K562 (cell line): ENCODE data around the gene C1QTNF2. TPM values are rescaled to one million over a fixed set of nuclear protein-coding genes. Genes with fewer than 3 reads are reported as not detected.

ENCODE experiments used
- ATAC-seq: fragments of 200-7000 bp; cut with Tn5 transposase; 3 replicates; pipeline ENCODE4 v1.9.1; 2020; ENCODE audit warnings: moderate library complexity
- BruUV-seq: library from RNA; stranded (reverse); fragments of 400-500 nt; replicated peaks from 2 replicates; lab custom pipeline; 2021; lab: Mats Ljungman, UMichigan
- CTCF ChIA-PET: fragments of 300-600 bp; formaldehyde crosslinking; extraction: SDS; loops from one replicate; lab custom pipeline; 2021; ENCODE audit warnings: low intra/inter-chr PET ratio; lab: Yijun Ruan, JAX
- POLR2A ChIA-PET: fragments of 300-600, 350-650 bp; sonication (Branson Sonifier 250); formaldehyde crosslinking; extraction: SDS; loops from one replicate; lab custom pipeline; 2021; ENCODE audit warnings: antibody characterized with exemption, inconsistent platforms; lab: Yijun Ruan, JAX
- DNase-seq, 4 experiments: peaks; one replicate each; pipeline versions ENCODE4 v3.0.0 to v3.0.0-alpha.2; 2011 to 2018; ENCODE audit warnings: low spot score in 3 of 4, mixed read lengths in 3 of 4; ENCODE audit errors: extremely low read depth in 1 of 4
- FAIRE-seq: peaks from 2 replicates; lab custom pipeline; 2011; peaks lifted over from hg19 to GRCh38; lab: Jason Lieb, UNC
- H2AFZ ChIP-seq: 2 replicates; pipeline ENCODE4 v1.6.0; 2011; ENCODE audit warnings: low read depth, low read length, control low read depth, inconsistent platforms
- H3K27ac ChIP-seq: fragments of 200-600 bp; 3 replicates; pipeline ENCODE4 v1.8.0; 2011; ENCODE audit warnings: low read depth, mild to moderate bottlenecking, control low read depth, inconsistent platforms, low read length, moderate library complexity, mixed read lengths; ENCODE audit errors: extremely low read depth
- H3K27me3 ChIP-seq, 2 experiments: fragments of 300-600 bp in 1 of 2; 2 replicates in 1 of 2; 3 replicates in 1 of 2; pipeline versions ENCODE4 v1.6.0 to v1.8.0; 2011; ENCODE audit warnings: inconsistent platforms in 2 of 2, low read length in 2 of 2, mild to moderate bottlenecking in 1 of 2, mixed read lengths in 1 of 2, moderate library complexity in 1 of 2; ENCODE audit not compliant: control insufficient read depth in 2 of 2, insufficient read depth in 2 of 2
- H3K36me3 ChIP-seq: fragments of 300-600 bp; 3 replicates; pipeline ENCODE4 v1.8.0; 2011; ENCODE audit warnings: mild to moderate bottlenecking, low read length, inconsistent platforms; ENCODE audit not compliant: control insufficient read depth, insufficient read depth
- H3K4me1 ChIP-seq, 2 experiments: fragments of 200-600 bp in 1 of 2; replicated peaks in 1 of 2; 2 replicates in 1 of 2; 3 replicates in 1 of 2; pipeline versions ENCODE4 v1.5.1 to v1.8.0; 2011; ENCODE audit warnings: inconsistent platforms in 2 of 2, low read length in 2 of 2, mild to moderate bottlenecking in 1 of 2, mixed read lengths in 1 of 2, moderate library complexity in 1 of 2; ENCODE audit not compliant: control insufficient read depth in 2 of 2, insufficient read depth in 2 of 2
- H3K4me2 ChIP-seq: 2 replicates; pipeline ENCODE4 v1.6.1; 2011; ENCODE audit warnings: low read length, control low read depth, inconsistent platforms, mixed read lengths; ENCODE audit not compliant: insufficient read depth
- H3K4me3 ChIP-seq: fragments of 200-600 bp; sonication (generic), shearing (Covaris generic); 2 replicates; pipeline ENCODE4 v1.5.1; 2016; ENCODE audit warnings: control low read depth, inconsistent platforms
- H3K79me2 ChIP-seq: fragments of 200-600 bp; 3 replicates; pipeline ENCODE4 v1.8.0; 2011; ENCODE audit warnings: low read length, inconsistent platforms; ENCODE audit not compliant: control insufficient read depth, insufficient read depth
- H3K9ac ChIP-seq, 2 experiments: 2 replicates each; pipeline versions ENCODE4 v1.6.0 to v1.6.1; 2011; ENCODE audit warnings: low read depth in 2 of 2, low read length in 2 of 2, control low read depth in 1 of 2, inconsistent platforms in 1 of 2, mild to moderate bottlenecking in 1 of 2, mixed read lengths in 1 of 2; ENCODE audit not compliant: insufficient read depth in 1 of 2
- H3K9me1 ChIP-seq: one replicate; pipeline ENCODE4 v1.6.0; 2011; ENCODE audit warnings: inconsistent platforms, mild to moderate bottlenecking, low read length, moderate library complexity; ENCODE audit not compliant: control insufficient read depth, insufficient read depth
- H3K9me3 ChIP-seq: replicated peaks from 2 replicates; pipeline ENCODE4 v1.5.1; 2011; ENCODE audit warnings: low read depth, low read length, inconsistent platforms; ENCODE audit not compliant: control insufficient read depth, insufficient read depth
- H4K20me1 ChIP-seq: replicated peaks from 2 replicates; pipeline ENCODE4 v1.6.1; 2011; ENCODE audit warnings: low read length, inconsistent platforms, mixed read lengths; ENCODE audit not compliant: control insufficient read depth, insufficient read depth
- CREBBP ChIP-seq: IDR thresholded peaks from one replicate; pipeline ENCODE4 v1.6.1; 2012; ENCODE audit warnings: low read depth, mild to moderate bottlenecking, control low read depth, inconsistent platforms, low read length
- CTCF ChIP-seq, 3 experiments: IDR thresholded peaks in 2 of 3; conservative IDR thresholded peaks in 1 of 3; 2 replicates each; pipeline ENCODE4 v1.5.1; 2011 to 2012; ENCODE audit warnings: low read length in 3 of 3, mild to moderate bottlenecking in 3 of 3, control low read depth in 2 of 3, improper control_type of control experiment in 1 of 3, inconsistent platforms in 1 of 3, low read depth in 1 of 3, mixed read lengths in 1 of 3, moderate library complexity in 1 of 3; ENCODE audit not compliant: insufficient read depth in 2 of 3
- CTCFL ChIP-seq: IDR thresholded peaks from 2 replicates; pipeline ENCODE4 v1.6.1; 2011; ENCODE audit warnings: borderline replicate concordance, low read depth, mild to moderate bottlenecking, moderate library complexity, low read length; ENCODE audit not compliant: insufficient read depth, poor library complexity, severe bottlenecking
- GTF2E2 ChIP-seq: fragments of 200-800 bp; sonication (Bioruptor generic); IDR thresholded peaks from 2 replicates; pipeline ENCODE4 v1.6.1; 2016; ENCODE audit warnings: missing genetic modification characterization, missing compliant biosample characterization
- HNRNPK ChIP-seq: fragments of 200-400 bp; formaldehyde crosslinking; IDR thresholded peaks from one replicate; pipeline ENCODE4 v1.6.1; 2018; ENCODE audit warnings: mild to moderate bottlenecking, low read depth, low read length; ENCODE audit not compliant: poor library complexity, severe bottlenecking
- KDM1A ChIP-seq, 2 experiments: fragments of 450-650 bp; IDR thresholded peaks; 2 replicates each; pipeline ENCODE4 v1.6.1; 2016; ENCODE audit warnings: mild to moderate bottlenecking in 2 of 2
- MTA2 ChIP-seq: fragments of 450-650 bp; IDR thresholded peaks from 2 replicates; pipeline ENCODE4 v1.6.1; 2016; ENCODE audit warnings: low read depth
- NCOA2 ChIP-seq, 2 experiments: fragments of 450-650 bp; IDR thresholded peaks; 2 replicates each; pipeline ENCODE4 v1.6.1; 2018; ENCODE audit warnings: mild to moderate bottlenecking in 2 of 2, moderate library complexity in 1 of 2; ENCODE audit not compliant: partially characterized antibody in 2 of 2
- NCOA4 ChIP-seq: fragments of 450-650 bp; IDR thresholded peaks from 2 replicates; pipeline ENCODE4 v1.6.1; 2018; ENCODE audit warnings: mild to moderate bottlenecking; ENCODE audit not compliant: partially characterized antibody
- POLR3A ChIP-seq: IDR thresholded peaks from 2 replicates; pipeline ENCODE4 v1.6.1; 2011; ENCODE audit warnings: borderline replicate concordance, mild to moderate bottlenecking, moderate library complexity; ENCODE audit not compliant: insufficient read length, insufficient read depth; ENCODE audit errors: extremely low read depth
- RB1 ChIP-seq: fragments of 450-650 bp; IDR thresholded peaks from 2 replicates; pipeline ENCODE4 v1.6.1; 2017; ENCODE audit warnings: low read depth, mild to moderate bottlenecking
- RFX7 ChIP-seq: fragments of 250-450 bp; sonication (Bioruptor Pico); IDR thresholded peaks from 2 replicates; pipeline ENCODE4 v1.5.1; 2021; ENCODE audit warnings: mild to moderate bottlenecking
- SP2 ChIP-seq: IDR thresholded peaks from 2 replicates; pipeline ENCODE4 v1.6.1; 2011; ENCODE audit warnings: mild to moderate bottlenecking, low read depth, low read length, moderate library complexity; ENCODE audit not compliant: poor library complexity, severe bottlenecking; ENCODE audit errors: extremely low read depth
- SRSF1 ChIP-seq: fragments of 200-400 bp; formaldehyde crosslinking; IDR thresholded peaks from 2 replicates; pipeline ENCODE4 v1.6.1; 2017; ENCODE audit warnings: mild to moderate bottlenecking, low read depth, low read length, moderate library complexity
- ZFP30 ChIP-seq: fragments of 250-450 bp; sonication (Bioruptor Pico); IDR thresholded peaks from 2 replicates; pipeline ENCODE4 v1.8.0; 2022; ENCODE audit warnings: moderate library complexity, mild to moderate bottlenecking, inconsistent platforms, borderline replicate concordance
- ZFX ChIP-seq: sonication (generic); formaldehyde crosslinking; IDR thresholded peaks from 2 replicates; pipeline ENCODE4 v1.8.0; 2022; ENCODE audit warnings: mild to moderate bottlenecking, missing genetic modification reagents, moderate library complexity
- WGBS: fragments of 100-300 bp; shearing (Covaris generic); methylation state at CpG from one replicate; pipeline ENCODE4 v1.1.6; 2016; ENCODE audit warnings: low coverage, mixed read lengths; ENCODE audit not compliant: insufficient coverage; ENCODE audit errors: missing lambda C conversion rate; 5-methylcytosine and 5-hydroxymethylcytosine counted together
- in situ Hi-C: fragments of 300-500 bp; cut with MboI; formaldehyde crosslinking; loops from 4 replicates; pipeline ENCODE4 v1.15.0; 2018; ENCODE audit warnings: inconsistent platforms, mixed read lengths
- intact Hi-C: fragments of 100-400 bp; cut with micrococcal nuclease; formaldehyde crosslinking; loops from 2 replicates; pipeline ENCODE4 v1.14.2; 2022
- polyA plus RNA-seq, 8 experiments: library from polyadenylated mRNA; depleted of rRNA in 4 of 8; stranded (reverse) in 5 of 8; unstranded in 3 of 8; fragments of >200 nt; fragmentation: Nextera tagmentation in 2 of 8; fragmentation: Illumina TruSeq in 1 of 8; extraction: Ambion mirVana in 2 of 8; extraction: Trizol in 1 of 8; gene quantifications; 2 replicates each; pipeline versions ENCODE4 v1.2.1 to v1.2.3, GENCODE V29; 2011 to 2014; ENCODE audit warnings: inconsistent platforms in 1 of 8, missing spikeins in 1 of 8
- total RNA-seq, 7 experiments: library from RNA; depleted of rRNA in 6 of 7; stranded (reverse); fragments of >200 nt in 6 of 7; fragmentation: Illumina TruSeq in 2 of 7; extraction: Trizol in 2 of 7; gene quantifications; 2 replicates each; pipeline versions ENCODE4 v1.2.1 to v1.2.3, GENCODE V29; 2011 to 2021; ENCODE audit warnings: low replicate concordance in 1 of 7
- TF ChIP-seq, protein P1 (sequence below), 2 experiments: fragments of 250-450 bp in 1 of 2; fragments of 450-650 bp in 1 of 2; sonication (Bioruptor Pico) in 1 of 2; IDR thresholded peaks; 2 replicates each; pipeline versions ENCODE4 v1.6.1 to v1.8.0; 2016 to 2021; ENCODE audit warnings: mild to moderate bottlenecking in 2 of 2, moderate library complexity in 2 of 2, missing compliant biosample characterization in 1 of 2, missing genetic modification characterization in 1 of 2

Gene C1QTNF2
- total and polyA plus RNA-seq, 9 of the 15 experiments (the other 6 are each of a cell fraction or from before 2014, with no cell fraction given): not detected

DNA sequence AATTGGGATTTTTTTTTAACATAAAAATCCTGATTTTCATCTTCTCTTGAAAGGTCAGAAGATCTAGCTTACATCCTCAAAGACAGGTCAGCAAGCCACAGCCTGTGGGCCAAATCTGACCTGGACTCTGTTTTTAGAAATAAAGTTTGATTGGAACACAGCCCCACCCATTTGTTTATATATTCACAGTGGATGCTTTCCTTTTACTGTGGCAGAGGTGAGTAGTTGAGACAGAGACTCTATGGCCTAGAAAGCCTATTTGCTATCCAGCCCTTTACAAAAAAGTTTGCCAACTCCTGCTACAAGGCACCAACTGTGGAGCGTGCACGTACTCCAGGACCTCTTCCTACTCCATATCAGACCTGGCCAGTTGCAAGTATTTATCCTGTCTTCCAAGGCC is 44.7 kb downstream of the C1QTNF2 start:
- Histone ChIP-seq H3K27me3 (peaks cover 19 to 41% of the 10 kb centered on the region in 2 experiments), H3K9me1 (no peaks in the 10 kb centered on the region), H3K4me2 (no peak overlapping the region), H3K4me1 (no peaks in the 10 kb centered on the region), H3K27ac (no peak overlapping the region), H3K36me3 (no peaks in the 10 kb centered on the region), H3K9ac (no peak overlapping the region), H3K9me3 (no peaks in the 10 kb centered on the region), H4K20me1 (no peaks in the 10 kb centered on the region), H2AFZ (no peak overlapping the region), H3K79me2 (no peaks in the 10 kb centered on the region), H3K4me3 (no peak overlapping the region)
- 3% methylated on average over 2 of the region's 2 CpGs for WGBS
- BruUV-seq: no TSS peak
- FAIRE-seq (no peak), ATAC-seq (no peak), DNase-seq (no peak)
- in situ Hi-C loops (no loop called here), intact Hi-C loops (no loop called here)
- no peak for TF ChIP-seq SRSF1
- no peak for TF ChIP-seq RB1
- no peak for TF ChIP-seq CTCFL
- TF ChIP-seq NCOA4: no peak
- no peak for TF ChIP-seq RFX7 (CRISPR knock-in tag)
- no peak for TF ChIP-seq CREBBP
- TF ChIP-seq ZFX: no peak
- no peak for TF ChIP-seq ZFP30 (CRISPR knock-in tag)
- TF ChIP-seq HNRNPK: no peak
- TF ChIP-seq GTF2E2 (tag): no peak
- TF ChIP-seq, protein P1, sequence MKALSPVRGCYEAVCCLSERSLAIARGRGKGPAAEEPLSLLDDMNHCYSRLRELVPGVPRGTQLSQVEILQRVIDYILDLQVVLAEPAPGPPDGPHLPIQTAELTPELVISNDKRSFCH (CRISPR knock-in tag; IDR thresholded peaks at IDR 0.05): no peak
- TF ChIP-seq, protein P1 (tag; IDR thresholded peaks at IDR 0.05): no peak
- TF ChIP-seq MTA2: no peak
- no peak for TF ChIP-seq KDM1A (IDR thresholded peaks at IDR 0.05)
- TF ChIP-seq SP2: no peak
- no peak for TF ChIP-seq NCOA2 (IDR thresholded peaks at IDR 0.05; ENCODE audit: partially characterized antibody in 2 of 2)
- no peak for TF ChIP-seq POLR3A
- no peak for TF ChIP-seq CTCF (IDR thresholded peaks at IDR 0.05 in 2 of 3, conservative IDR thresholded peaks at IDR 0.05 in 1 of 3; ENCODE audit: insufficient read depth in 2 of 3, low read depth in 1 of 3, low read length in 3 of 3)
- ChIA-PET CTCF (no interaction called here), POLR2A (no interaction called here)
